HFF-Myc (cell line): ENCODE measurements around the gene LTBP2.
A peak's percentile ranks its signal among the peaks of the same experiment; 100 is the strongest.

Experiments used
- DNase-seq: peaks from one replicate; pipeline ENCODE4 v3.0.0-alpha.2; 2011; ENCODE audit warnings: low read depth; ENCODE audit errors: extremely low read depth
- H3K4me3 ChIP-seq: replicated peaks from 2 replicates; pipeline ENCODE4 v1.5.1; 2011; ENCODE audit warnings: low read depth, mild to moderate bottlenecking, control low read depth, low read length
- CTCF ChIP-seq: IDR thresholded peaks from 2 replicates; pipeline ENCODE4 v1.5.1; 2012; ENCODE audit warnings: mild to moderate bottlenecking, low read depth, low read length, control low read depth; ENCODE audit errors: missing control alignments

LTBP2 gene

GRCh38 chr14:74550071-74550470, 62.0 kb downstream of the LTBP2 start:
- no peak for DNase-seq
- H3K4me3 ChIP-seq, result no peak overlapping the region
- TF ChIP-seq CTCF, result no peak

- DNase-seq, result no peak
Observed at GRCh38 chr14:74549588-74549987, 62.4 kb downstream of the LTBP2 start.

GRCh38 chr14:74548881-74549280, 63.2 kb downstream of the LTBP2 start:
- no peak for TF ChIP-seq CTCF
- no peak overlapping the region for H3K4me3 ChIP-seq
- DNase-seq, result no peak

More at GRCh38 chr14:74549588-74549987, 62.4 kb downstream of the LTBP2 start:
- no peak overlapping the region for H3K4me3 ChIP-seq
- TF ChIP-seq CTCF, result peak; percentile 23

GRCh38 chr14:74547331-74547927, 64.6 kb downstream of the LTBP2 start:
- no peak overlapping the region for H3K4me3 ChIP-seq
- no peak for TF ChIP-seq CTCF
- no peak for DNase-seq

GRCh38 chr14:74546416-74546815, 65.6 kb downstream of the LTBP2 start:
- TF ChIP-seq CTCF, result no peak
- DNase-seq, result no peak
- H3K4me3 ChIP-seq, result no peak overlapping the region

GRCh38 chr14:74545386-74545785, 66.7 kb downstream of the LTBP2 start:
- TF ChIP-seq CTCF, result no peak
- DNase-seq, result no peak
- no peak overlapping the region for H3K4me3 ChIP-seq
